MM.1S (cell line): Measurements from ENCODE around the gene CABP7.

Source experiments
- CTCF ChIP-seq: fragments of 300-600 bp; sonication (generic); IDR thresholded peaks from 2 replicates; pipeline ENCODE4 v1.5.1; 2016; ENCODE audit warnings: antibody characterized with exemption, low read length, mixed read lengths
- EZH2 ChIP-seq: fragments of 300-600 bp; sonication (generic); optimal IDR thresholded peaks from 2 replicates; pipeline ENCODE3; 2017; ENCODE audit warnings: low read depth, mild to moderate bottlenecking, antibody characterized with exemption, low read length, mixed read lengths
- EZH2phosphoT487 ChIP-seq: fragments of 300-600 bp; sonication (generic); IDR thresholded peaks from 2 replicates; pipeline ENCODE4 v1.6.1; 2018; ENCODE audit warnings: antibody characterized with exemption, low read length

GRCh38 chr22:29689206-29689879 lies 30.5 kb upstream of the CABP7 start:
- no peak for TF ChIP-seq CTCF
- TF ChIP-seq EZH2 = no peak
- TF ChIP-seq EZH2phosphoT487 = no peak
